ENCODE data around the gene OTOGL. TPM values are rescaled to one million over a fixed set of nuclear protein-coding genes. Genes with fewer than 3 reads are reported as not detected.

The OTOGL gene
- total RNA-seq, 2 experiments from 2014 or later = not detected

GRCh38 chr12:80087486-80088213 lies 11.7 kb upstream of the OTOGL start:
- ChIA-PET CTCF (no interaction called here), POLR2A (no interaction called here)
- no peak overlapping the region for H3K27ac Mint-ChIP-seq
- no peak overlapping the region for H3K4me3 Mint-ChIP-seq
- H3K9me3 Mint-ChIP-seq = peaks cover 9% of the 10 kb centered on the region
- H3K36me3 Mint-ChIP-seq (ENCODE audit: low read depth) = peaks cover 4% of the 10 kb centered on the region
- peaks cover 3% of the 10 kb centered on the region for H3K27me3 Mint-ChIP-seq
- peaks cover 26% of the 10 kb centered on the region for H3K4me1 Mint-ChIP-seq
- DNase-seq = no peak

DNA sequence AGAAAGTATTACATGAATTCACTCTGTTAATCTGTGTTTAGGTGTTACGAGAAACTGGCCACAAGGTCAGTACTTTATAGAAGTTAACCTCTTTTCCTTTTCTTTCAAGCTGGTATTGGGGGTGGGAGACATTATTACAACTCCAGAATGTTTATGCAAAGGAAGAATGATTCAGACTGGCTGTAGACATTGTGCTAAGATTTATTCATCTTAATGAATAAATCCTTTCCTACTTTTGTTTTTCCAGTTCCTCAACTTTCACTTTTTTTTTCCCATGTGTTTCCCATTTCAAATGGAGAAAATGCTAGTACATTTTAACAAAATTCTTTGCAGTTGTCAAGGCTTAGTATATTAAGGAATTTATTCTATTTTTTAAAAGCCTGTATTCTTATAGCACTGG lies 1.3 kb downstream of the OTOGL start:
- no peaks in the 10 kb centered on the region for H3K36me3 Mint-ChIP-seq (ENCODE audit: low read depth)
- H3K9me3 Mint-ChIP-seq = no peaks in the 10 kb centered on the region
- no peaks in the 10 kb centered on the region for H3K27me3 Mint-ChIP-seq
- ChIA-PET CTCF (no interaction called here), POLR2A (no interaction called here)
- H3K27ac Mint-ChIP-seq = no peak overlapping the region
- DNase-seq = no peak
- H3K4me1 Mint-ChIP-seq = no peaks in the 10 kb centered on the region
- H3K4me3 Mint-ChIP-seq = no peak overlapping the region

DNA sequence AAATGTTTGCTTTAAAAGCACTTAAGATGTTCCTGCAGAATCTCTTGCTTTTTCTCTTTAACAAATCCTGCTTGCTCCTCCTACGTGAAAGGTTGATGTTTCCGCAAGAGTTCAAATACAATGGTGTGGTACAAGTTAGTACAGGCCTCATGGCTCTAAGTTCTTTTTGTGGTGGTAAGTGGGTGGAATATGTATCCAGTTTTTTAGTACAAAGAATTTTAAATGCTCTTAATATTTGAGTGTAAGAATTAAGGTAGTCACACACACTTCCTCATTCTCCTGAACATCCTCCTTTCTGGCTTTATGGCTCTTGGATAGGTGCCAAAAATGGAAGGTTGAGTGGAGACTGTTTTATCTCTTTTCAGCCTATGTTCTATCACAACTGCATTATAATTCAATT lies 1.8 kb downstream of the OTOGL start:
- CTCF ChIA-PET = no interaction called here
- H3K9me3 Mint-ChIP-seq = no peaks in the 10 kb centered on the region

GRCh38 chr12:80107221-80107620 lies 7.9 kb downstream of the OTOGL start:
- H3K9me3 Mint-ChIP-seq = no peaks in the 10 kb centered on the region
- DNase-seq = no peak
- H3K4me1 Mint-ChIP-seq = no peaks in the 10 kb centered on the region
- H3K27me3 Mint-ChIP-seq = no peaks in the 10 kb centered on the region
- CTCF ChIA-PET = no interaction called here
- H3K4me3 Mint-ChIP-seq = no peak overlapping the region
- H3K27ac Mint-ChIP-seq = no peak overlapping the region
- no peaks in the 10 kb centered on the region for H3K36me3 Mint-ChIP-seq (ENCODE audit: low read depth)
- POLR2A ChIA-PET = no interaction called here

More for the DNA sequence above, 1.8 kb downstream of the OTOGL start:
- Mint-ChIP-seq H3K4me3 (no peak overlapping the region), H3K27ac (no peak overlapping the region), H3K27me3 (no peaks in the 10 kb centered on the region), H3K36me3 (ENCODE audit: low read depth) (no peaks in the 10 kb centered on the region), H3K4me1 (no peaks in the 10 kb centered on the region)
- no peak for DNase-seq
- POLR2A ChIA-PET = no interaction called here

DNA sequence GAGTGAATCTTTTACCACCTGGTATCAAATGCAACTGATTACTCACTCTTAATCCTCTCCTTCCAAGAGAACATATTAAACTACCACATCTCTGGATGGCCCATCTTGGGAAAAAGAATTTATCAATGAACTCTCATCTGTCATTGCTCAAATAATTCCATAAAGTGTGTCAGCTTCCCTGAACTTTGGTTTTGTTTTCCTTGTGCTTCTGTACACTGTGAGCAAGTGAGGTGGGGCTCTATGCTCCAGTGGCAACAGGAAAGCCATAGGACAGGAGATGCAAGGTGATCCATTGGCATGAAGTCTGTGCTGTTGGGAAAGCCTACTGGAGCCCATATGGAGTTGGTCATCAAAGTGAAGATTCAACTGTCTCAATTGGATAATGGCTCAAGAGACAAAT lies 17.4 kb downstream of the OTOGL start:
- Mint-ChIP-seq H3K9me3 (peaks cover 2% of the 10 kb centered on the region), H3K4me1 (no peaks in the 10 kb centered on the region), H3K36me3 (ENCODE audit: low read depth) (no peaks in the 10 kb centered on the region), H3K27me3 (no peaks in the 10 kb centered on the region), H3K27ac (no peak overlapping the region), H3K4me3 (no peak overlapping the region)
- ChIA-PET POLR2A (no interaction called here), CTCF (no interaction called here)
- no peak for DNase-seq

DNA sequence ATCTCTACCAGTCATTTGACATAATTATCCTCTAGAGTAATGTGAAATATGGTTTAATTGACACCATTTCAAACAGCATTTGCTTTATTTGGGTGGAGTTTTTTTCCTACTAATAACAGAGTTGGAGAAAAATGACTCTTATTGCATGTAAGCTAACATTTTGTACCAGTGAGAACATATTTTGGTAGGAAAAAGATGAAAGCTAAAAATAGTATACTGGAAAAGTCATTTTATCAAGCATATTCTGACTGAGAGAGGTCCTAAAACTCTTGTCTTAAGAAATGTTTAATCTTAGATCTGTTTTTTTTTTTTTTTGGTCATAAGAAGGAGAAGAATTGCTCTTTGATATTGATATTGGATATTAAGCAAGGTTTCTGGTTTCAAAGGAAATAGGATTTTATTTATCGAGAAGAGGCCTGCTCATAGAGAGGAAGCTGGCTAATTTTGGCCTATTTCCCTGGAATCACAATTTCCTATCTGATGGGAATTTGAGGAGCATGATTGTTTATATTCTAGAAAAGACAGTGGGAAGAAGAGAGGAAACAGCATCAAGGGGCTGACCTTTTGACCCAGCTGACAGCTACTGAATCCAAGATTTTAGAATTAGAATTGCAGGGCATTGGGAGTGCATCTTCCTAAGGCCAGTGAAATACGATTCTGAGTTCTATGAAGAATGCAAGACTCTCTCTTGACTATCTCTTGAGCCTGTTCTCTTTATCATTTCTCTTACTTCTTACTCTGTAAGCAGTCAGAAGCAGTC lies 19.4 kb downstream of the OTOGL start:
- POLR2A ChIA-PET = interaction anchor here (0.7 kb wide), 1 partner anchor 175 kb away, joined by 3 read pairs; no protein-coding TSS in a partner anchor
- Mint-ChIP-seq H3K36me3 (ENCODE audit: low read depth) (no peaks in the 10 kb centered on the region), H3K27ac (no peak overlapping the region), H3K4me1 (no peaks in the 10 kb centered on the region), H3K4me3 (no peak overlapping the region), H3K9me3 (peaks cover 2% of the 10 kb centered on the region), H3K27me3 (no peaks in the 10 kb centered on the region)
- DNase-seq = no peak
- CTCF ChIA-PET = interaction anchor here (0.9 kb wide), 1 partner anchor 15 kb away, joined by 3 read pairs; no protein-coding TSS in a partner anchor

DNA sequence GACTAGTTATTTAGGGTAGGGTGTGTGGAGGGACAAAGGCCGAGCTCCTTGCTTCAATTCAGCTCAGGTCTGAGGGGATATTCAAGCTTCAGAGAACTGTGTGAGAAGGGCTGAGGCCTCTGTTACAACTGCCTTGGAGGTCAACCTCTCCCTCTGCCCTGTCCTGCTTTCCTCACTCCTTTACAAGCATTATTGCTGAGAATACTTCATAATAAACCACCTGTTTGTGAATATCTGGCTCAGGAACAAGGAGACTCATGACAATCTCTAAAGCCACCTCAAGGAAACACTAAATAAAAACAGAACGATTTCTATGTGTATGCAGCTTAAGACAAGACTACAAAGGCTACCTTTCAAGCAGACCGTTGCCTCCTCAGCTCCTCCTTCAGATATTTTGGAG lies 21.7 kb downstream of the OTOGL start:
- Mint-ChIP-seq H3K4me1 (no peaks in the 10 kb centered on the region), H3K9me3 (no peaks in the 10 kb centered on the region), H3K4me3 (no peak overlapping the region), H3K27me3 (no peaks in the 10 kb centered on the region), H3K27ac (no peak overlapping the region), H3K36me3 (ENCODE audit: low read depth) (no peaks in the 10 kb centered on the region)
- POLR2A ChIA-PET = no interaction called here
- DNase-seq = no peak
- CTCF ChIA-PET = no interaction called here

GRCh38 chr12:80121661-80122060 lies 22.3 kb downstream of the OTOGL start:
- H3K36me3 Mint-ChIP-seq (ENCODE audit: low read depth) = no peaks in the 10 kb centered on the region
- H3K9me3 Mint-ChIP-seq = no peaks in the 10 kb centered on the region
- DNase-seq = no peak
- POLR2A ChIA-PET = no interaction called here
- H3K4me1 Mint-ChIP-seq = no peaks in the 10 kb centered on the region
- CTCF ChIA-PET = no interaction called here
- H3K27ac Mint-ChIP-seq = no peak overlapping the region
- H3K27me3 Mint-ChIP-seq = no peaks in the 10 kb centered on the region
- no peak overlapping the region for H3K4me3 Mint-ChIP-seq

DNA sequence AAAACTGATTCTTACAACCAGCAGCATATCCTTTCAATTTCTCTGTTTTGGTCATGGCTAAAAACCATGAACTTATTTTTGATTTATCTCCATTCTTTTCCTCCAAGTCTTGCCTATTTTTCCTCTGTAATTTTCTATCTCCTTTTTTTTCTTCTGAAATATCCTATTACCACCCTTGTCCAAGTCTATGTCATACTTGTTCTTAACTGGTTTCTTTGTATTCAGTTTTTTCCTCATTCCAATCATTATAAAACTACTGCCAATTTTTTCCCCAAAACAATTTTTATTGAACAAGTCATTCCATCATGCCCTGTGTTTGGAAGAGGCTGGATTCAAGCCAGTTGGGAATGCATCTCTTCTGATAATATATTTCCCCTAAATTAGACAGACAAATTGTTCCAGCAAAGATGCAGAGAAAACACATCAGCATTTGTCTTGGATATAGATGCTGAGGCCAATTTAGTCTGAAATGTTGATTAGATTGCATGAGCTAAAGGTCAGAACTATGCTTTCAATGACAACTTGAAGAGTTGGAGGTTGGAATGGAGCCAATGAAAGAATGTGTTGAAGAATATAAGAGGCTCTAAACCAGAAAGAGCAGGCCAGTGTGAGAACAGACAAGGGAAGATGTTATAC lies 30.7 kb downstream of the OTOGL start:
- peaks cover 2% of the 10 kb centered on the region for H3K36me3 Mint-ChIP-seq (ENCODE audit: low read depth)
- H3K4me1 Mint-ChIP-seq = no peaks in the 10 kb centered on the region
- H3K27me3 Mint-ChIP-seq = no peaks in the 10 kb centered on the region
- ChIA-PET CTCF (no interaction called here), POLR2A (no interaction called here)
- H3K27ac Mint-ChIP-seq = no peak overlapping the region
- peaks cover 2% of the 10 kb centered on the region for H3K9me3 Mint-ChIP-seq
- no peak for DNase-seq
- no peak overlapping the region for H3K4me3 Mint-ChIP-seq

- no peaks in the 10 kb centered on the region for H3K9me3 Mint-ChIP-seq
- H3K4me3 Mint-ChIP-seq = no peak overlapping the region
- H3K4me1 Mint-ChIP-seq = no peaks in the 10 kb centered on the region
- peaks cover 2% of the 10 kb centered on the region for H3K27me3 Mint-ChIP-seq
- H3K36me3 Mint-ChIP-seq (ENCODE audit: low read depth) = no peaks in the 10 kb centered on the region
- H3K27ac Mint-ChIP-seq = no peak overlapping the region
- CTCF ChIA-PET = no interaction called here
- no peak for DNase-seq
- POLR2A ChIA-PET = no interaction called here
Measured at GRCh38 chr12:80135624-80136023, 36.3 kb downstream of the OTOGL start.

- Mint-ChIP-seq H3K4me3 (no peak overlapping the region), H3K27ac (no peak overlapping the region), H3K36me3 (ENCODE audit: low read depth) (no peaks in the 10 kb centered on the region), H3K4me1 (no peaks in the 10 kb centered on the region), H3K9me3 (no peaks in the 10 kb centered on the region), H3K27me3 (peaks cover 2% of the 10 kb centered on the region)
- POLR2A ChIA-PET = no interaction called here
- no peak for DNase-seq
- CTCF ChIA-PET = no interaction called here
Measured at GRCh38 chr12:80140005-80140404, 40.7 kb downstream of the OTOGL start.

DNA sequence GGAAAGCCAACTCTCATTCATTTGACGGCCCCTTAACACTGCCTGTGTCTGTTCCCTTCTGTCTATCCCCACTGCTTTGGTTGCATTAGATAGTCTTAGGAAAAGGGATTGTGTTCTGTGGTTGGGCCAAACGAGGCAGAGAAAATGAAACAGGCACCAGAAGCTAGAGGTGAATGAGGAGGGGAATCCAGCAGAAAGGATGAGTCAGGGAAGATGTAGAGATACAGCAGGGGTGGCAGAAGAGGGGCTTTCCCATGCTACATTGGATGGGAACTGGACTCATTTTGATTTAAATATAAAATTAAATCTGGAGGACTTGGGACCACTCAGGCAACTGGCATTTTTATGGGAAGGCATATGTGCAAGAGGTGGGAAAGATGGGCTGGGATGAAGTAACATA lies 43.3 kb downstream of the OTOGL start:
- no peak for DNase-seq
- no peak overlapping the region for H3K4me3 Mint-ChIP-seq
- H3K27ac Mint-ChIP-seq = no peak overlapping the region
- ChIA-PET CTCF (no interaction called here), POLR2A (no interaction called here)
- no peaks in the 10 kb centered on the region for H3K4me1 Mint-ChIP-seq
- H3K36me3 Mint-ChIP-seq (ENCODE audit: low read depth) = no peaks in the 10 kb centered on the region
- no peaks in the 10 kb centered on the region for H3K9me3 Mint-ChIP-seq
- H3K27me3 Mint-ChIP-seq = peaks cover 2% of the 10 kb centered on the region

DNA sequence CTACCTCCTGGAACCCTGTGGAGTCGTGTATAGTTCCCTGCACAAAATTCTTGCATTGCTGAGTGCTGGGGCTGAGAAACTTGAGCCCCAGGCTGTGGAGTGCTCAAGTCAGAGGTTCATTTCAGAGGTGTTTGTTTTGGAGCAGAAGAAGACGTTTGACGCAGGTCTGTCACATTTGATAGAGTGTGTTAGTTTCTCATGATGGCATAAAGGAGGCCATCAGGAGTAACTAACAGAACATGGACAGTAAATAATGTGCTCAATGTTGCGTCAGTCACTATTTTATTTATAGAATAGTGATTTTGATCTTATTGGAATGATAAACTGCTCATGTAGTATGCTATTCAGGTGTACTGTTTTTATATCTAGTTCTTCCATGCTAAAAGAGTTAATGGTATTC lies 44.2 kb downstream of the OTOGL start:
- CTCF ChIA-PET = no interaction called here
- POLR2A ChIA-PET = no interaction called here
- DNase-seq = no peak
- Mint-ChIP-seq H3K27ac (no peak overlapping the region), H3K27me3 (peaks cover 2% of the 10 kb centered on the region), H3K9me3 (peaks cover under 1% of the 10 kb centered on the region), H3K36me3 (ENCODE audit: low read depth) (no peaks in the 10 kb centered on the region), H3K4me3 (no peak overlapping the region), H3K4me1 (no peaks in the 10 kb centered on the region)

Data from activated CD4-positive, alpha-beta memory T cell treated with anti-CD3 and anti-CD28 coated beads, Interleukin-2, amount 10 ng/mL, durations not matched to agents 7 days and 5 days (primary cell).